Astrocyte (in vitro differentiated cells and primary cell): ENCODE measurements around the gene DAZAP1. TPM values are rescaled to one million over a fixed set of nuclear protein-coding genes. Genes with fewer than 3 reads are reported as not detected.
A peak's percentile ranks its signal among the peaks of the same experiment; 100 is the strongest.

Experiments
- DNase-seq: peaks from one replicate; pipeline ENCODE4 v3.0.0-alpha.2; 2010; ENCODE audit warnings: low read depth
- FAIRE-seq: peaks from 2 replicates; lab custom pipeline; 2011; peaks lifted over from hg19 to GRCh38; lab: Jason Lieb, UNC
- H2AFZ ChIP-seq: 2 replicates; pipeline ENCODE4 v1.6.0; 2012; ENCODE audit warnings: low read depth, low read length, inconsistent platforms
- H3K27ac ChIP-seq: 2 replicates; pipeline ENCODE4 v1.5.1; 2011; ENCODE audit warnings: low read depth, low read length, inconsistent platforms
- H3K27me3 ChIP-seq: 2 replicates; pipeline ENCODE4 v1.6.0; 2011; ENCODE audit warnings: low read length, inconsistent platforms; ENCODE audit not compliant: insufficient read depth
- H3K36me3 ChIP-seq: 2 replicates; pipeline ENCODE4 v1.5.1; 2011; ENCODE audit warnings: low read length, inconsistent platforms; ENCODE audit not compliant: insufficient read depth
- H3K4me1 ChIP-seq: 2 replicates; pipeline ENCODE4 v1.5.1; 2011; ENCODE audit warnings: low read length, inconsistent platforms; ENCODE audit not compliant: insufficient read depth
- H3K4me2 ChIP-seq: 2 replicates; pipeline ENCODE4 v1.6.0; 2012; ENCODE audit warnings: low read length, inconsistent platforms
- H3K4me3 ChIP-seq: 2 replicates; pipeline ENCODE4 v1.5.1; 2011; ENCODE audit warnings: low read depth, mild to moderate bottlenecking, low read length, inconsistent platforms; ENCODE audit not compliant: insufficient read depth
- H3K79me2 ChIP-seq: 2 replicates; pipeline ENCODE4 v1.6.0; 2012; ENCODE audit warnings: mild to moderate bottlenecking, low read length, inconsistent platforms; ENCODE audit not compliant: insufficient read depth
- H3K9ac ChIP-seq: 2 replicates; pipeline ENCODE4 v1.6.0; 2012; ENCODE audit warnings: mild to moderate bottlenecking, low read length, inconsistent platforms
- H3K9me3 ChIP-seq: 2 replicates; pipeline ENCODE4 v1.5.1; 2012; ENCODE audit warnings: low read depth, mild to moderate bottlenecking, low read length, inconsistent platforms; ENCODE audit not compliant: insufficient read depth
- H4K20me1 ChIP-seq: 2 replicates; pipeline ENCODE4 v1.6.0; 2012; ENCODE audit warnings: low read length, inconsistent platforms; ENCODE audit not compliant: insufficient read depth
- H3K27ac Mint-ChIP-seq: one replicate; pipeline ENCODE4 v1.8.0; 2021; ENCODE audit warnings: mild to moderate bottlenecking, mixed read lengths; ENCODE audit not compliant: unreplicated experiment
- H3K27me3 Mint-ChIP-seq: one replicate; pipeline ENCODE4 v1.8.0; 2021; ENCODE audit warnings: low read depth, mixed read lengths; ENCODE audit not compliant: unreplicated experiment
- H3K36me3 Mint-ChIP-seq: one replicate; pipeline ENCODE4 v1.8.0; 2021; ENCODE audit warnings: low read depth, mixed read lengths; ENCODE audit not compliant: unreplicated experiment
- H3K4me1 Mint-ChIP-seq: one replicate; pipeline ENCODE4 v1.8.0; 2021; ENCODE audit warnings: low read depth, mixed read lengths; ENCODE audit not compliant: unreplicated experiment
- H3K4me3 Mint-ChIP-seq: one replicate; pipeline ENCODE4 v1.8.0; 2021; ENCODE audit warnings: mild to moderate bottlenecking, moderate library complexity, mixed read lengths; ENCODE audit not compliant: unreplicated experiment
- H3K9me3 Mint-ChIP-seq: one replicate; pipeline ENCODE4 v1.8.0; 2021; ENCODE audit warnings: mild to moderate bottlenecking, mixed read lengths; ENCODE audit not compliant: unreplicated experiment
- EZH2 ChIP-seq: IDR thresholded peaks from 2 replicates; pipeline ENCODE4 v1.6.1; 2012; ENCODE audit warnings: mild to moderate bottlenecking, low read length, inconsistent platforms; ENCODE audit not compliant: insufficient read depth
- total RNA-seq: library from RNA; stranded (reverse); gene quantifications from 2 replicates; pipeline ENCODE4 v1.2.1, GENCODE V29; 2021
- TF ChIP-seq, protein P1 (sequence below): IDR thresholded peaks from 2 replicates; pipeline ENCODE4 v1.5.1; 2011; ENCODE audit warnings: low read depth, mild to moderate bottlenecking, inconsistent platforms, low read length, moderate library complexity; ENCODE audit not compliant: insufficient read depth

DAZAP1 gene
- total RNA-seq, 1 donor from 2014 or later: 108 TPM

DNA sequence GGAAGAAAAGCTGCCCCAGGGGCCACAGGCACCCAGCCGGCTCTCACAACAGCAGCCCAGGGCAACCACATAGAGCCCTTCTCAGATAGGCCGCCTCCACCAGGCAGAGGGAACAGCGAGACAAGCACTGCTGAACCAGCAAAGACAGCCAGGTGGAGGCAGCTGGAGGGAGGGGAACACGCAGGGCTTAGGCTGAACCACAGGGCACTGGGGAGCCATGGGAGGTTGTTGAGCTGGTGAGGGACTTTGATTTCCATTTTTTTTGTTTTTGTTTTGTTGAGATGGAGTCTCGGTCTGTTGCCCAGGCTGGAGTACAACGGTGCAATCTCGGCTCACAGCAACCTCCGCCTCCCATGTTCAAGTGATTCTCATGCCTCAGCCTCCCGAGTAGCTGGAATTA lies 9.5 kb upstream of the DAZAP1 start:
- DNase-seq (no peak), FAIRE-seq (no peak)
- Mint-ChIP-seq H3K36me3 (no peaks in the 10 kb centered on the region), H3K9me3 (no peaks in the 10 kb centered on the region), H3K4me3 (no peak overlapping the region), H3K27me3 (no peaks in the 10 kb centered on the region), H3K27ac (peak overlapping the region; percentile 34), H3K4me1 (no peaks in the 10 kb centered on the region)
- Histone ChIP-seq H3K9ac (no peak overlapping the region), H3K79me2 (no peaks in the 10 kb centered on the region), H3K36me3 (no peaks in the 10 kb centered on the region), H3K9me3 (no peaks in the 10 kb centered on the region), H4K20me1 (peaks cover 3% of the 10 kb centered on the region), H3K4me3 (no peak overlapping the region), H3K4me2 (no peak overlapping the region), H2AFZ (no peak overlapping the region), H3K27ac (no peak overlapping the region), H3K27me3 (no peaks in the 10 kb centered on the region), H3K4me1 (peaks cover 12% of the 10 kb centered on the region)
- TF ChIP-seq, protein P1, sequence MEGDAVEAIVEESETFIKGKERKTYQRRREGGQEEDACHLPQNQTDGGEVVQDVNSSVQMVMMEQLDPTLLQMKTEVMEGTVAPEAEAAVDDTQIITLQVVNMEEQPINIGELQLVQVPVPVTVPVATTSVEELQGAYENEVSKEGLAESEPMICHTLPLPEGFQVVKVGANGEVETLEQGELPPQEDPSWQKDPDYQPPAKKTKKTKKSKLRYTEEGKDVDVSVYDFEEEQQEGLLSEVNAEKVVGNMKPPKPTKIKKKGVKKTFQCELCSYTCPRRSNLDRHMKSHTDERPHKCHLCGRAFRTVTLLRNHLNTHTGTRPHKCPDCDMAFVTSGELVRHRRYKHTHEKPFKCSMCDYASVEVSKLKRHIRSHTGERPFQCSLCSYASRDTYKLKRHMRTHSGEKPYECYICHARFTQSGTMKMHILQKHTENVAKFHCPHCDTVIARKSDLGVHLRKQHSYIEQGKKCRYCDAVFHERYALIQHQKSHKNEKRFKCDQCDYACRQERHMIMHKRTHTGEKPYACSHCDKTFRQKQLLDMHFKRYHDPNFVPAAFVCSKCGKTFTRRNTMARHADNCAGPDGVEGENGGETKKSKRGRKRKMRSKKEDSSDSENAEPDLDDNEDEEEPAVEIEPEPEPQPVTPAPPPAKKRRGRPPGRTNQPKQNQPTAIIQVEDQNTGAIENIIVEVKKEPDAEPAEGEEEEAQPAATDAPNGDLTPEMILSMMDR: no peak

DNA sequence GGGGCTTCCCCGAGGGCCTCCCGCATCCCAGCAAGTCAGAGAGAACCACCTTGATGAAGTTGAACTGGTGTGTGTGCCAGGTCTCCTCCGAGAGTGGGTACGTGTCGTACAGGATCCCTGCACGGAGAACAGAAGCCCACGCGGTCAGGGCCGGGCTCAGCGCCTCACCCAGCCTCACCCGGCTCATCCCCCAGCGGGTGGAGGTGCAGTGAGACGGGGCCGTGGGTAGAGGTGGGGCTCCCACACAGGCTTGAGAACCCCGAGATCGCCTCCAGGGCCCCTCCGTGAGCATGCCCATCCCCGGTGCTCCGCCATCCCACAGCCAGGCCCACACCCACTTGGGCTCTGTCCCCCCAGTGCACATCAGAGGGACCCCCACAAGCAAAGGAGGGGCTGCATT lies 8.3 kb upstream of the DAZAP1 start:
- H3K36me3 ChIP-seq: no peaks in the 10 kb centered on the region
- TF ChIP-seq, protein P1: no peak
- TF ChIP-seq EZH2: no peak
- H4K20me1 ChIP-seq: peaks cover 3% of the 10 kb centered on the region
- no peak overlapping the region for H3K27ac Mint-ChIP-seq
- H3K9me3 Mint-ChIP-seq: no peaks in the 10 kb centered on the region
- H3K27me3 ChIP-seq: no peaks in the 10 kb centered on the region
- no peak for FAIRE-seq
- H3K4me1 Mint-ChIP-seq: no peaks in the 10 kb centered on the region
- H3K9ac ChIP-seq: no peak overlapping the region
- H2AFZ ChIP-seq: no peak overlapping the region
- H3K9me3 ChIP-seq: no peaks in the 10 kb centered on the region
- no peak for DNase-seq
- peaks cover 12% of the 10 kb centered on the region for H3K4me1 ChIP-seq
- no peaks in the 10 kb centered on the region for H3K79me2 ChIP-seq
- H3K4me3 Mint-ChIP-seq: no peak overlapping the region
- H3K36me3 Mint-ChIP-seq: no peaks in the 10 kb centered on the region
- H3K27me3 Mint-ChIP-seq: no peaks in the 10 kb centered on the region
- no peak overlapping the region for H3K4me3 ChIP-seq
- H3K27ac ChIP-seq: no peak overlapping the region
- H3K4me2 ChIP-seq: no peak overlapping the region

DNA sequence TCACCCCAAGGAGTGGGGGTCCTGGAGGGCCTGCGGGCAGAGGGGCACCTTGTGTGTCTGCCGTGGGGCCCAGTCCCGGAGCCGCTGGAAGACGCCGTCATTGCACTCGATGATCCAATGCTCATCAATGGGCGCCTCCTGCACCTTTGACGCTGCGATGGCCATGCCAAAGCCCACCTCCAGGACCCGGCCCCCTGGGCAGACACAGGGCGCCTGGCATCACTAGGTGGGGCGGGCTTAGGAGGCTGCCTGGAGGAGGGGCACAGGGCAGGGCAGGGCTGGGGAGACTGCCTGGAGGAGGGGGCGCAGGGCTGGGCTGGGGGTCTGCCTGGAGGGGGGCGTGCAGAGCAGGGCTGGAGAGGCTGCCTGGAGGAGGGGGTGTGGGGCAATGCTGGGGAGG lies 7.6 kb upstream of the DAZAP1 start:
- TF ChIP-seq EZH2: no peak
- TF ChIP-seq, protein P1: no peak
- Histone ChIP-seq H2AFZ (no peak overlapping the region), H3K9me3 (no peaks in the 10 kb centered on the region), H4K20me1 (peaks cover 3% of the 10 kb centered on the region), H3K27ac (no peak overlapping the region), H3K36me3 (no peaks in the 10 kb centered on the region), H3K4me1 (peaks cover 12% of the 10 kb centered on the region), H3K79me2 (no peaks in the 10 kb centered on the region), H3K4me3 (no peak overlapping the region), H3K9ac (no peak overlapping the region), H3K4me2 (no peak overlapping the region), H3K27me3 (no peaks in the 10 kb centered on the region)
- no peaks in the 10 kb centered on the region for H3K9me3 Mint-ChIP-seq
- FAIRE-seq: no peak
- no peak overlapping the region for H3K27ac Mint-ChIP-seq
- H3K36me3 Mint-ChIP-seq: no peaks in the 10 kb centered on the region
- no peak overlapping the region for H3K4me3 Mint-ChIP-seq
- H3K4me1 Mint-ChIP-seq: no peaks in the 10 kb centered on the region
- no peak for DNase-seq
- no peaks in the 10 kb centered on the region for H3K27me3 Mint-ChIP-seq
